ENCODE measurements around the gene SNTN.

- TF ChIP-seq CTCF (IDR thresholded peaks at IDR 0.05; ENCODE audit: poor library complexity, severe bottlenecking) (no peak), EZH2 (IDR thresholded peaks at IDR 0.05; ENCODE audit: borderline replicate concordance, insufficient read depth, low read length, poor library complexity, severe bottlenecking) (no peak), EP300 (conservative IDR thresholded peaks at IDR 0.05; ENCODE audit: poor library complexity, severe bottlenecking) (no peak), TAF1 (IDR thresholded peaks at IDR 0.05; ENCODE audit: low read depth) (no peak), MXI1 (conservative IDR thresholded peaks at IDR 0.05; ENCODE audit: poor library complexity, severe bottlenecking) (no peak), RAD21 (conservative IDR thresholded peaks at IDR 0.05) (no peak), SMC3 (conservative IDR thresholded peaks at IDR 0.05; ENCODE audit: poor library complexity) (no peak), POLR2AphosphoS5 (IDR thresholded peaks at IDR 0.05) (no peak), REST (IDR thresholded peaks at IDR 0.05; ENCODE audit: borderline replicate concordance) (no peak)
Measured at GRCh38 chr3:63613561-63613960, 38.9 kb upstream of the SNTN start.

Measured in neural cell (in vitro differentiated cells).